Astrocyte of the spinal cord (primary cell): ENCODE results near the gene R3HDM2.

Source experiments
- DNase-seq: peaks from one replicate; pipeline ENCODE4 v3.0.0; 2011; ENCODE audit warnings: low read depth, low spot score
- H3K4me3 ChIP-seq: 2 replicates; pipeline ENCODE4 v1.5.1; 2011; ENCODE audit warnings: low read depth, mild to moderate bottlenecking, low read length, moderate library complexity
- in situ Hi-C: cut with HindIII; loops from 2 replicates; pipeline ENCODE4 v1.10.0; 2017; ENCODE audit warnings: low sequenced_read_pairs
- TF ChIP-seq, protein P1 (sequence below): IDR thresholded peaks from 2 replicates; pipeline ENCODE4 v1.5.1; 2012; ENCODE audit warnings: low read depth, mild to moderate bottlenecking, low read length, inconsistent platforms

R3HDM2 gene

DNA sequence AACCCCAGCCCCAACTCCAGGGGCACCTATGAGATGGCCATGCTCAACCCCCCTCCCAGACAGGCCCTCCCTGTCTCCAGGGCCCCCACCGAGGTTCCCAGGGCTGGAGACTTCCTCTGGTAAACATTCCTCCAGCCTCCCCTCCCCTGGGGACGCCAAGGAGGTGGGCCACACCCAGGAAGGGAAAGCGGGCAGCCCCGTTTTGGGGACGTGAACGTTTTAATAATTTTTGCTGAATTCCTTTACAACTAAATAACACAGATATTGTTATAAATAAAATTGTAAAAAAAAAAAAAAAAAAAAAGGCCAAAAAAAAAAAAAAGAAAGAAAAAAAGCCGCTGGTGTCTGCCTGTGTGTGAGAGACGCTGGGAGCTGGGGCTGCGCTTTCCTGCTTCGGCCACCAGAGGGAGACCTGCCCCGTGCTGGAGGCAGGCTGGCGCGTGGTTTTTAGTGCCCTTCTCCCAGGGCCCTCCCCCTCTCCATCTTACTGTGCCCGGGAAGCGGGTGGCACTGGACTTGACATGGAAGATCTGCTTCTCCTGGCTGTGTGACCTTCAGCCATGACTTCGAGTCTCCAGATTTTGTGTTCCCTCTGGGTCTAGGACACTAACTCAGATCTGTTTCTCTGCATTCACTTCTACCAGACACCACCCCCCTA is 217.7 kb downstream of the R3HDM2 start:
- H3K4me3 ChIP-seq, result no peak overlapping the region
- TF ChIP-seq, protein P1, sequence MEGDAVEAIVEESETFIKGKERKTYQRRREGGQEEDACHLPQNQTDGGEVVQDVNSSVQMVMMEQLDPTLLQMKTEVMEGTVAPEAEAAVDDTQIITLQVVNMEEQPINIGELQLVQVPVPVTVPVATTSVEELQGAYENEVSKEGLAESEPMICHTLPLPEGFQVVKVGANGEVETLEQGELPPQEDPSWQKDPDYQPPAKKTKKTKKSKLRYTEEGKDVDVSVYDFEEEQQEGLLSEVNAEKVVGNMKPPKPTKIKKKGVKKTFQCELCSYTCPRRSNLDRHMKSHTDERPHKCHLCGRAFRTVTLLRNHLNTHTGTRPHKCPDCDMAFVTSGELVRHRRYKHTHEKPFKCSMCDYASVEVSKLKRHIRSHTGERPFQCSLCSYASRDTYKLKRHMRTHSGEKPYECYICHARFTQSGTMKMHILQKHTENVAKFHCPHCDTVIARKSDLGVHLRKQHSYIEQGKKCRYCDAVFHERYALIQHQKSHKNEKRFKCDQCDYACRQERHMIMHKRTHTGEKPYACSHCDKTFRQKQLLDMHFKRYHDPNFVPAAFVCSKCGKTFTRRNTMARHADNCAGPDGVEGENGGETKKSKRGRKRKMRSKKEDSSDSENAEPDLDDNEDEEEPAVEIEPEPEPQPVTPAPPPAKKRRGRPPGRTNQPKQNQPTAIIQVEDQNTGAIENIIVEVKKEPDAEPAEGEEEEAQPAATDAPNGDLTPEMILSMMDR, result peak; percentile 98
- peak; percentile 81 for DNase-seq
- in situ Hi-C loops, result no loop called here

DNA sequence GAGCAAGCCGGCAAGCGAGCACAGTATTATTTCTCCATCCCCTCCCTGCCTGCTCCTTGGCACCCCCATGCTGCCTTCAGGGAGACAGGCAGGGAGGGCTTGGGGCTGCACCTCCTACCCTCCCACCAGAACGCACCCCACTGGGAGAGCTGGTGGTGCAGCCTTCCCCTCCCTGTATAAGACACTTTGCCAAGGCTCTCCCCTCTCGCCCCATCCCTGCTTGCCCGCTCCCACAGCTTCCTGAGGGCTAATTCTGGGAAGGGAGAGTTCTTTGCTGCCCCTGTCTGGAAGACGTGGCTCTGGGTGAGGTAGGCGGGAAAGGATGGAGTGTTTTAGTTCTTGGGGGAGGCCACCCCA is 218.2 kb downstream of the R3HDM2 start:
- in situ Hi-C loops, result no loop called here
- H3K4me3 ChIP-seq, result no peak overlapping the region
- TF ChIP-seq, protein P1, result no peak
- DNase-seq, result no peak

DNA sequence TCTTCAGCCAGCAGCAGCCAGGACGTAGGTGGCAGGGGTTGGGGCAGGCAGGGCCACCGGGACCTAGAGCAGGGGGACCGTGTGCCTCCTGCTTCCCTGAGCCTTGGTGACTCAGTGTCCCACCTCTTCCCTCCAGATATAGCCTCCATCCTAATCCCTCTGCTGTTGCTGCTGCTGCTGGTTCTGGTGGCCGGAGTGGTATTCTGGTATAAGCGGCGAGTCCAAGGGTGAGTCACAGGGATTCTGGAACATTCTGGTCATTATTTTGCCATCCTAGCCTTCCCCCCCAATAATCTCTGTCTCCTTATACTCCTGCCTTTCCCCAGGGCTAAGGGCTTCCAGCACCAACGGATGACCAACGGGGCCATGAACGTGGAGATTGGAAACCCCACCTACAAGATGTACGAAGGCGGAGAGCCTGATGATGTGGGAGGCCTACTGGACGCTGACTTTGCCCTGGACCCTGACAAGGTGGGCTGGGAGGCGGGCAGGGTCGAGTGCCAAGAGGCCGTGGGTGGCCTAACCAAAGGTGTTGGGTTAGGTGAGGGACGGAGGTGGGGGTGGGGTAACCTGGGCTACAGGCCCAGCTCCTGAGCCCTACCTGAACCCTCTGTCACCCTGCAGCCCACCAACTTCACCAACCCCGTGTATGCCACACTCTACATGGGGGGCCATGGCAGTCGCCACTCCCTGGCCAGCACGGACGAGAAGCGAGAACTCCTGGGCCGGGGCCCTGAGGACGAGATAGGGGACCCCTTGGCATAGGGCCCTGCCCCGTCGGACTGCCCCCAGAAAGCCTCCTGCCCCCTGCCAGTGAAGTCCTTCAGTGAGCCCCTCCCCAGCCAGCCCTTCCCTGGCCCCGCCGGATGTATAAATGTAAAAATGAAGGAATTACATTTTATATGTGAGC is 218.8 kb downstream of the R3HDM2 start:
- no peak overlapping the region for H3K4me3 ChIP-seq
- in situ Hi-C loops, result no loop called here
- DNase-seq, result no peak
- TF ChIP-seq, protein P1, result no peak

DNA sequence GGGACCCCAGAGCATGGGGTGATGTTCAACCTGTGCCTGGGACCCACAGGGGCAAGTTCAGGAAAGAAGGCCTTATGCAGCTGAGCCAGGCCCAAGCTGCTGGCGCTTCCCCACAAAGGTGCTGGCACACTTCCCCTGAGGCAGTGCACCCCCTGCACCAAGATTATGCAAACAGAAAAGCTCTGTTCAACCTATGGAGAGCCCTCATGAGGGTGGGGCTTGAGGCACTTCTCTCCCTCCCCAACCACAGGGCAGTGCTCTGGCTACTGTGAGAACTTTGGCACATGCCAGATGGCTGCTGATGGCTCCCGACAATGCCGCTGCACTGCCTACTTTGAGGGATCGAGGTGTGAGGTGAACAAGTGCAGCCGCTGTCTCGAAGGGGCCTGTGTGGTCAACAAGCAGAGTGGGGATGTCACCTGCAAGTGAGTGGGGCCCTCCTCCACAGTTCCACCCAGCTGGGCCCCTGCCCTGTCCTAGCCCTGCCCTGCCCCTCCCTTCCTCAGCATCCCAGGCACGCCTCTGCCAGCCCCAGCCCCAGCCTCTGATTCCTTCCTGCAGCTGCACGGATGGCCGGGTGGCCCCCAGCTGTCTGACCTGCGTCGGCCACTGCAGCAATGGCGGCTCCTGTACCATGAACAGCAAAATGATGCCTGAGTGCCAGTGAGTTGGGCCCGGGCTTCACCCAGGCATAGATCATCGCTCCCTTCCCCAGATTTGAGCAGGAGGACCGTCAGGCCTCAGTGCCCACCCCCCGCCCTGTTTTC is 219.7 kb downstream of the R3HDM2 start:
- TF ChIP-seq, protein P1, result no peak
- DNase-seq, result no peak
- in situ Hi-C loops, result no loop called here
- no peak overlapping the region for H3K4me3 ChIP-seq

DNA sequence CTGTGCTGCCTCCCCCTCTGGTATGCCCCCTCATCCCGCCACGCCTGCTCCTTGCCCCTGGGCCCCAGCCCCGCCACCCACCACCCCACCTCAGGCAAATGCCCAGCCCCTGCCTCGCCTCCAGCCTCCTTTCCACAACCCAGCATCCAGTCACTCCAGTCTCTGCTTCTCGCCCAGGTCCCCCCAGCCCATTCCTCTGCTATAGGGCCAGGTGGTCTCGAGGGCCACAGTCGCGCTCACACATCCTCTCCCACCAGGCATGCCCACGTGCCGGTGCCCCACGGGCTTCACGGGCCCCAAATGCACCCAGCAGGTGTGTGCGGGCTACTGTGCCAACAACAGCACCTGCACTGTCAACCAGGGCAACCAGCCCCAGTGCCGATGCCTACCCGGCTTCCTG is 220.4 kb downstream of the R3HDM2 start:
- H3K4me3 ChIP-seq, result no peak overlapping the region
- no peak for DNase-seq
- TF ChIP-seq, protein P1, result no peak
- in situ Hi-C loops, result no loop called here

DNA sequence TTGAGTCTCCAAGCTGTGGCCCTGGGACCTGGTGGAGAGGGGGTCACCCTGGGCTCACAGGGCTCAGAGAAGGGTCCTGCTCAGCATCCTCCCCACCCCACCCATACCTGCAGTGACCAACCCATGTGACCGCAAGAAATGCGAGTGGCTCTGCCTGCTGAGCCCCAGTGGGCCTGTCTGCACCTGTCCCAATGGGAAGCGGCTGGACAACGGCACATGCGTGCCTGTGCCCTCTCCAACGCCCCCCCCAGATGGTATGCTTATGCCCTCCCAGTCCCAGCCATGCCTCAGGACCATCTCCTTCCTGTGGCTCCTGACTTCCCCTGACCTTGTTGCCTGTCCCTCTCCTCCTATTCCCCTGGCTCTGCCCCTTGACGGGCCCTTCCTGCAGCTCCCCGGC is 220.9 kb downstream of the R3HDM2 start:
- DNase-seq, result no peak
- in situ Hi-C loops, result no loop called here

More for the DNA sequence above, 220.9 kb downstream of the R3HDM2 start:
- H3K4me3 ChIP-seq, result no peak overlapping the region
- TF ChIP-seq, protein P1, result no peak
